ENCODE results near the gene XPOT. TPM values are rescaled to one million over a fixed set of nuclear protein-coding genes. Genes with fewer than 3 reads are reported as not detected.

Gene XPOT
- total RNA-seq, 6 donors from 2014 or later = 22.0 to 72.8 (median 32.8) TPM

- Histone ChIP-seq H3K4me3 (no peak overlapping the region), H3K27ac (peak overlapping the region in 2 of 4 donors; percentile 4 to 61), H3K27me3 (no peaks in the 10 kb centered on the region), H3K4me1 (no peaks in the 10 kb centered on the region), H3K9me3 (no peaks in the 10 kb centered on the region), H3K36me3 (peaks cover 17 to 65% (median 31%) of the 10 kb centered on the region in 4 donors)
- ATAC-seq (ENCODE audit: low FRiP score in 2 of 2) (peak in 1 of 2 donors; percentile 52), DNase-seq (no peak)
- WGBS, 2 donors = 69 to 72% methylated on average over 3 of the region's 3 CpGs
- TF ChIP-seq POLR2AphosphoS5 (IDR thresholded peaks at IDR 0.05) = no peak
- TF ChIP-seq EP300 (IDR thresholded peaks at IDR 0.05) = no peak
- no peak for TF ChIP-seq CTCF (IDR thresholded peaks at IDR 0.05)
- no peak for TF ChIP-seq POLR2A (IDR thresholded peaks at IDR 0.05)
These were observed 96.2 kb downstream of the XPOT start for GRCh38 chr12:64500394-64500793.

Small RNA genes within 50 kb of the gene (small RNA-seq; reads per million reads assigned to genes)
- 0 reads per million in 4 donors for gene RF01210

Other genes with a start within 250 kb of the XPOT start
- 10 to 100 TPM in 4 of 6 donors, 1 to 10 TPM in 2; 6.0 to 16.6 (median 11.6) TPM for gene KICS2, start 182.1 kb upstream of the XPOT start, total RNA-seq
- not detected for gene C12orf56, start 13.6 kb upstream of the XPOT start, total RNA-seq
- 10 to 100 TPM; 12.9 to 49.0 (median 16.7) TPM for gene TBK1, start 47.7 kb downstream of the XPOT start, total RNA-seq
- gene RASSF3, start 206.1 kb downstream of the XPOT start, total RNA-seq = 100 to 1,000 TPM in 1 of 6 donors, 10 to 100 TPM in 5; 25.0 to 104 (median 46.0) TPM